ENCODE measurements around the gene FOXP1.

Gene FOXP1

GRCh38 chr3:71591101-71591500, 7.6 kb upstream of the FOXP1 start:
- no peaks in the 10 kb centered on the region for H3K27me3 ChIP-seq (ENCODE audit: insufficient read depth, low read length)
- H3K36me3 ChIP-seq (ENCODE audit: control insufficient read depth in 1 of 2, insufficient read depth in 2 of 2, low read length in 2 of 2), result no peaks in the 10 kb centered on the region
- no peak overlapping the region for H4K12ac ChIP-seq (ENCODE audit: low read depth, low read length)
- no peak overlapping the region for H2BK120ac ChIP-seq (ENCODE audit: insufficient read depth, low read length, poor library complexity)
- H2BK12ac ChIP-seq (ENCODE audit: low read length), result no peak overlapping the region
- no peak overlapping the region for H2BK5ac ChIP-seq (ENCODE audit: low read depth, low read length, poor library complexity)
- H3K4me3 ChIP-seq (ENCODE audit: low read depth, low read length), result no peak overlapping the region
- no peak overlapping the region for H3K9ac ChIP-seq (ENCODE audit: low read length)
- no peak overlapping the region for H3K4me2 ChIP-seq (ENCODE audit: low read length)
- no peak overlapping the region for H3K18ac ChIP-seq (ENCODE audit: low read length)
- H3K14ac ChIP-seq (ENCODE audit: low read length), result no peak overlapping the region
- H3K79me2 ChIP-seq (ENCODE audit: control insufficient read depth, insufficient read depth, low read length, poor library complexity), result no peaks in the 10 kb centered on the region
- DNase-seq, result no peak
- no peak overlapping the region for H3K23ac ChIP-seq (ENCODE audit: low read length)
- no peak overlapping the region for H2AFZ ChIP-seq (ENCODE audit: insufficient read depth, low read length, poor library complexity)
- no peak overlapping the region for H4K8ac ChIP-seq (ENCODE audit: low read depth, low read length)
- H3K4me1 ChIP-seq (ENCODE audit: control insufficient read depth in 1 of 2, insufficient read depth in 2 of 2, low read length in 2 of 2), result peaks cover 3 to 8% of the 10 kb centered on the region in 2 experiments
- no peak overlapping the region for H2AK5ac ChIP-seq (ENCODE audit: low read length)
- H3K27ac ChIP-seq (ENCODE audit: low read depth, low read length), result no peak overlapping the region
- WGBS (ENCODE audit: extremely low coverage, insufficient coverage, insufficient read length), result no CpG with 5 or more reads among the region's 2 CpGs
- H3K9me3 ChIP-seq (ENCODE audit: insufficient read depth, low read depth, low read length), result no peaks in the 10 kb centered on the region
- H4K91ac ChIP-seq (ENCODE audit: low read depth, low read length), result no peak overlapping the region
- H3K4ac ChIP-seq (ENCODE audit: low read depth, low read length), result no peak overlapping the region
- no peaks in the 10 kb centered on the region for H3K79me1 ChIP-seq (ENCODE audit: low read length)

GRCh38 chr3:71589132-71589531, 5.6 kb upstream of the FOXP1 start:
- Histone ChIP-seq H4K91ac (ENCODE audit: low read depth, low read length) (no peak overlapping the region), H2AFZ (ENCODE audit: insufficient read depth, low read length, poor library complexity) (no peak overlapping the region), H4K8ac (ENCODE audit: low read depth, low read length) (no peak overlapping the region), H3K14ac (ENCODE audit: low read length) (no peak overlapping the region), H2BK120ac (ENCODE audit: insufficient read depth, low read length, poor library complexity) (no peak overlapping the region), H3K4ac (ENCODE audit: low read depth, low read length) (no peak overlapping the region), H3K9ac (ENCODE audit: low read length) (no peak overlapping the region), H2AK5ac (ENCODE audit: low read length) (no peak overlapping the region), H3K36me3 (ENCODE audit: control insufficient read depth in 1 of 2, insufficient read depth in 2 of 2, low read length in 2 of 2) (no peaks in the 10 kb centered on the region), H3K4me1 (ENCODE audit: control insufficient read depth in 1 of 2, insufficient read depth in 2 of 2, low read length in 2 of 2) (peaks cover 4 to 8% of the 10 kb centered on the region in 2 experiments), H3K27me3 (ENCODE audit: insufficient read depth, low read length) (no peaks in the 10 kb centered on the region), H3K9me3 (ENCODE audit: insufficient read depth, low read depth, low read length) (no peaks in the 10 kb centered on the region), H2BK5ac (ENCODE audit: low read depth, low read length, poor library complexity) (no peak overlapping the region), H3K79me1 (ENCODE audit: low read length) (no peaks in the 10 kb centered on the region), H3K4me2 (ENCODE audit: low read length) (no peak overlapping the region), H2BK12ac (ENCODE audit: low read length) (no peak overlapping the region), H3K27ac (ENCODE audit: low read depth, low read length) (no peak overlapping the region), H3K4me3 (ENCODE audit: low read depth, low read length) (no peak overlapping the region), H4K12ac (ENCODE audit: low read depth, low read length) (no peak overlapping the region), H3K23ac (ENCODE audit: low read length) (no peak overlapping the region), H3K18ac (ENCODE audit: low read length) (no peak overlapping the region), H3K79me2 (ENCODE audit: control insufficient read depth, insufficient read depth, low read length, poor library complexity) (no peaks in the 10 kb centered on the region)
- DNase-seq, result no peak
- WGBS (ENCODE audit: extremely low coverage, insufficient coverage, insufficient read length), result no CpG with 5 or more reads among the region's 2 CpGs

GRCh38 chr3:71587958-71588357, 4.4 kb upstream of the FOXP1 start:
- H3K9ac ChIP-seq (ENCODE audit: low read length), result no peak overlapping the region
- H2BK12ac ChIP-seq (ENCODE audit: low read length), result no peak overlapping the region
- no peak overlapping the region for H4K91ac ChIP-seq (ENCODE audit: low read depth, low read length)
- no peak overlapping the region for H3K23ac ChIP-seq (ENCODE audit: low read length)
- no peak overlapping the region for H2BK120ac ChIP-seq (ENCODE audit: insufficient read depth, low read length, poor library complexity)
- peaks cover 5% of the 10 kb centered on the region for H3K79me1 ChIP-seq (ENCODE audit: low read length)
- H3K4me2 ChIP-seq (ENCODE audit: low read length), result no peak overlapping the region
- no peak overlapping the region for H4K8ac ChIP-seq (ENCODE audit: low read depth, low read length)
- no peak overlapping the region for H3K4ac ChIP-seq (ENCODE audit: low read depth, low read length)
- H3K79me2 ChIP-seq (ENCODE audit: control insufficient read depth, insufficient read depth, low read length, poor library complexity), result peaks cover 1% of the 10 kb centered on the region
- H3K27ac ChIP-seq (ENCODE audit: low read depth, low read length), result no peak overlapping the region
- no peak overlapping the region for H2AFZ ChIP-seq (ENCODE audit: insufficient read depth, low read length, poor library complexity)
- no peak overlapping the region for H2AK5ac ChIP-seq (ENCODE audit: low read length)
- H3K4me3 ChIP-seq (ENCODE audit: low read depth, low read length), result no peak overlapping the region
- H3K36me3 ChIP-seq (ENCODE audit: control insufficient read depth in 1 of 2, insufficient read depth in 2 of 2, low read length in 2 of 2), result no peaks in the 10 kb centered on the region
- no peaks in the 10 kb centered on the region for H3K27me3 ChIP-seq (ENCODE audit: insufficient read depth, low read length)
- no peak overlapping the region for H3K14ac ChIP-seq (ENCODE audit: low read length)
- WGBS (ENCODE audit: extremely low coverage, insufficient coverage, insufficient read length), result no CpG with 5 or more reads among the region's 3 CpGs
- peaks cover 2 to 4% of the 10 kb centered on the region in 2 experiments for H3K4me1 ChIP-seq (ENCODE audit: control insufficient read depth in 1 of 2, insufficient read depth in 2 of 2, low read length in 2 of 2)
- H4K12ac ChIP-seq (ENCODE audit: low read depth, low read length), result no peak overlapping the region
- no peak overlapping the region for H2BK5ac ChIP-seq (ENCODE audit: low read depth, low read length, poor library complexity)
- no peak overlapping the region for H3K18ac ChIP-seq (ENCODE audit: low read length)
- DNase-seq, result no peak
- no peaks in the 10 kb centered on the region for H3K9me3 ChIP-seq (ENCODE audit: insufficient read depth, low read depth, low read length)

- no peak overlapping the region for H2BK5ac ChIP-seq (ENCODE audit: low read depth, low read length, poor library complexity)
- H4K91ac ChIP-seq (ENCODE audit: low read depth, low read length), result no peak overlapping the region
- H2AFZ ChIP-seq (ENCODE audit: insufficient read depth, low read length, poor library complexity), result no peak overlapping the region
- no peak overlapping the region for H4K8ac ChIP-seq (ENCODE audit: low read depth, low read length)
- H3K18ac ChIP-seq (ENCODE audit: low read length), result no peak overlapping the region
- H2BK120ac ChIP-seq (ENCODE audit: insufficient read depth, low read length, poor library complexity), result no peak overlapping the region
- peaks cover 0 to 2% of the 10 kb centered on the region in 2 experiments for H3K4me1 ChIP-seq (ENCODE audit: control insufficient read depth in 1 of 2, insufficient read depth in 2 of 2, low read length in 2 of 2)
- H2AK5ac ChIP-seq (ENCODE audit: low read length), result no peak overlapping the region
- DNase-seq, result no peak
- H3K14ac ChIP-seq (ENCODE audit: low read length), result no peak overlapping the region
- H3K27ac ChIP-seq (ENCODE audit: low read depth, low read length), result no peak overlapping the region
- H3K4me2 ChIP-seq (ENCODE audit: low read length), result no peak overlapping the region
- no peak overlapping the region for H3K23ac ChIP-seq (ENCODE audit: low read length)
- H3K4ac ChIP-seq (ENCODE audit: low read depth, low read length), result no peak overlapping the region
- no peak overlapping the region for H3K4me3 ChIP-seq (ENCODE audit: low read depth, low read length)
- no peak overlapping the region for H2BK12ac ChIP-seq (ENCODE audit: low read length)
- peaks cover 10% of the 10 kb centered on the region for H3K79me1 ChIP-seq (ENCODE audit: low read length)
- no peak overlapping the region for H4K12ac ChIP-seq (ENCODE audit: low read depth, low read length)
- H3K9me3 ChIP-seq (ENCODE audit: insufficient read depth, low read depth, low read length), result no peaks in the 10 kb centered on the region
- H3K36me3 ChIP-seq (ENCODE audit: control insufficient read depth in 1 of 2, insufficient read depth in 2 of 2, low read length in 2 of 2), result no peaks in the 10 kb centered on the region
- WGBS (ENCODE audit: extremely low coverage, insufficient coverage, insufficient read length), result no CpG with 5 or more reads among the region's 5 CpGs
- H3K27me3 ChIP-seq (ENCODE audit: insufficient read depth, low read length), result no peaks in the 10 kb centered on the region
- H3K9ac ChIP-seq (ENCODE audit: low read length), result no peak overlapping the region
- peaks cover 1% of the 10 kb centered on the region for H3K79me2 ChIP-seq (ENCODE audit: control insufficient read depth, insufficient read depth, low read length, poor library complexity)
Observed at GRCh38 chr3:71586810-71587242, 3.3 kb upstream of the FOXP1 start.

All from trophoblast cell (in vitro differentiated cells and primary cell).